HG03045 (cell line): ENCODE results near the gene BLNK.
"Not testable (repeated sequence)": the region's sequence is repeated elsewhere in the genome, so short reads cannot be mapped to it uniquely, and the experiment has no call there.

ENCODE experiments used
- ATAC-seq: cut with Tn5 transposase; IDR thresholded peaks from one replicate; pipeline ENCODE4 v1.9.1; 2021; ENCODE audit warnings: mild to moderate bottlenecking, moderate library complexity; ENCODE audit not compliant: unreplicated experiment

BLNK gene

GRCh38 chr10:96229568-96230030 is 41.8 kb downstream of the BLNK start:
- no peak for ATAC-seq

GRCh38 chr10:96228408-96228994 is 42.9 kb downstream of the BLNK start:
- no peak for ATAC-seq

- ATAC-seq = no peak
Observed at GRCh38 chr10:96227206-96227605, 44.2 kb downstream of the BLNK start.

- no peak for ATAC-seq
Observed at GRCh38 chr10:96225119-96225518, 46.2 kb downstream of the BLNK start.

GRCh38 chr10:96222908-96223307 is 48.5 kb downstream of the BLNK start:
- ATAC-seq = no peak

GRCh38 chr10:96222441-96222840 is 48.9 kb downstream of the BLNK start:
- ATAC-seq = no peak

- ATAC-seq = no peak
Observed at GRCh38 chr10:96218826-96219225, 52.5 kb downstream of the BLNK start.

- no peak for ATAC-seq
Observed at GRCh38 chr10:96217711-96218110, 53.7 kb downstream of the BLNK start.

GRCh38 chr10:96216775-96217174 is 54.6 kb downstream of the BLNK start:
- no peak for ATAC-seq

GRCh38 chr10:96212911-96213310 is 58.5 kb downstream of the BLNK start:
- no peak for ATAC-seq

- ATAC-seq = no peak
Observed at GRCh38 chr10:96211764-96212163, 59.6 kb downstream of the BLNK start.

GRCh38 chr10:96208946-96209345 is 62.4 kb downstream of the BLNK start:
- ATAC-seq = no peak

GRCh38 chr10:96208271-96208670 is 63.1 kb downstream of the BLNK start:
- ATAC-seq = peak; percentile 80

- ATAC-seq = no peak
Observed at GRCh38 chr10:96205580-96205979, 65.8 kb downstream of the BLNK start.

- no peak for ATAC-seq
Observed at GRCh38 chr10:96201525-96201924, 69.8 kb downstream of the BLNK start.

GRCh38 chr10:96189505-96189904 is 81.9 kb downstream of the BLNK start:
- not testable (repeated sequence) for ATAC-seq

- ATAC-seq = no peak
Observed at GRCh38 chr10:96188916-96189315, 82.5 kb downstream of the BLNK start.

- no peak for ATAC-seq
Observed at GRCh38 chr10:96188421-96188820, 82.9 kb downstream of the BLNK start.

- ATAC-seq = no peak
Observed at GRCh38 chr10:96176985-96177384, 94.4 kb downstream of the BLNK start.

GRCh38 chr10:96172666-96173065 is 98.7 kb downstream of the BLNK start:
- no peak for ATAC-seq

- no peak for ATAC-seq
Observed at GRCh38 chr10:96170230-96170629, 101.1 kb downstream of the BLNK start.

GRCh38 chr10:96168546-96168945 is 102.8 kb downstream of the BLNK start:
- ATAC-seq = no peak

- ATAC-seq = no peak
Observed at GRCh38 chr10:96165726-96166125, 105.6 kb downstream of the BLNK start.
